Measurements from ENCODE around the gene PITX1. TPM values are rescaled to one million over a fixed set of nuclear protein-coding genes. Genes with fewer than 3 reads are reported as not detected.
"Not testable (repeated sequence)": the region's sequence is repeated elsewhere in the genome, so short reads cannot be mapped to it uniquely, and the experiment has no call there.

PITX1 gene
- total RNA-seq, 1 donor from 2014 or later = 141 TPM

- TF ChIP-seq POLR2A (IDR thresholded peaks at IDR 0.05) = no peak
- TF ChIP-seq CTCF (IDR thresholded peaks at IDR 0.05) = no peak
- TF ChIP-seq POLR2AphosphoS5 (IDR thresholded peaks at IDR 0.05; ENCODE audit: insufficient read depth in 1 of 2, low read depth in 1 of 2) = no peak
- intact Hi-C loops (cut with DNase I) = no loop called here
These were observed 26.2 kb downstream of the PITX1 start for GRCh38 chr5:135007749-135008363.

GRCh38 chr5:135007305-135007704 is 26.7 kb downstream of the PITX1 start:
- no peak for DNase-seq (ENCODE audit: extremely low spot score in 2 of 2)
- Histone ChIP-seq H3K27me3 (no peaks in the 10 kb centered on the region), H3K4me3 (no peak overlapping the region), H3K27ac (no peak overlapping the region), H3K4me1 (no peaks in the 10 kb centered on the region), H3K36me3 (no peaks in the 10 kb centered on the region), H3K9me3 (no peaks in the 10 kb centered on the region)
- no peak for TF ChIP-seq POLR2A (IDR thresholded peaks at IDR 0.05)
- TF ChIP-seq POLR2AphosphoS5 (IDR thresholded peaks at IDR 0.05; ENCODE audit: insufficient read depth in 1 of 2, low read depth in 1 of 2) = no peak
- no peak for TF ChIP-seq CTCF (IDR thresholded peaks at IDR 0.05)
- intact Hi-C loops (cut with DNase I) = no loop called here

More at GRCh38 chr5:135007749-135008363, 26.2 kb downstream of the PITX1 start:
- H3K9me3 ChIP-seq = no peaks in the 10 kb centered on the region
- H3K4me3 ChIP-seq = no peak overlapping the region
- H3K27ac ChIP-seq = no peak overlapping the region
- no peaks in the 10 kb centered on the region for H3K27me3 ChIP-seq
- H3K4me1 ChIP-seq = no peaks in the 10 kb centered on the region
- peak in 1 of 2 donors; percentile 77 for DNase-seq (ENCODE audit: extremely low spot score in 2 of 2)
- H3K36me3 ChIP-seq = no peaks in the 10 kb centered on the region

- TF ChIP-seq POLR2AphosphoS5 (IDR thresholded peaks at IDR 0.05; ENCODE audit: insufficient read depth in 1 of 2, low read depth in 1 of 2) (no peak), POLR2A (IDR thresholded peaks at IDR 0.05) (no peak), CTCF (IDR thresholded peaks at IDR 0.05) (no peak)
- no peaks in the 10 kb centered on the region for H3K36me3 ChIP-seq
- H3K4me1 ChIP-seq = no peaks in the 10 kb centered on the region
- H3K27me3 ChIP-seq = no peaks in the 10 kb centered on the region
- intact Hi-C loops (cut with DNase I) = no loop called here
- no peak overlapping the region for H3K4me3 ChIP-seq
- H3K9me3 ChIP-seq = no peaks in the 10 kb centered on the region
- H3K27ac ChIP-seq = no peak overlapping the region
- DNase-seq (ENCODE audit: extremely low spot score in 2 of 2) = no peak
These were observed 29.0 kb downstream of the PITX1 start for GRCh38 chr5:135005076-135005475.

GRCh38 chr5:135004376-135004775 is 29.7 kb downstream of the PITX1 start:
- DNase-seq (ENCODE audit: extremely low spot score in 2 of 2) = no peak
- Histone ChIP-seq H3K4me1 (no peaks in the 10 kb centered on the region), H3K9me3 (no peaks in the 10 kb centered on the region), H3K4me3 (no peak overlapping the region), H3K27me3 (no peaks in the 10 kb centered on the region), H3K36me3 (no peaks in the 10 kb centered on the region), H3K27ac (no peak overlapping the region)
- no peak for TF ChIP-seq POLR2A (IDR thresholded peaks at IDR 0.05)
- TF ChIP-seq CTCF (IDR thresholded peaks at IDR 0.05) = no peak
- no peak for TF ChIP-seq POLR2AphosphoS5 (IDR thresholded peaks at IDR 0.05; ENCODE audit: insufficient read depth in 1 of 2, low read depth in 1 of 2)
- intact Hi-C loops (cut with DNase I) = no loop called here

- H3K4me1 ChIP-seq; H3K27me3 ChIP-seq; DNase-seq (ENCODE audit: extremely low spot score in 2 of 2); H3K36me3 ChIP-seq; H3K27ac ChIP-seq; H3K4me3 ChIP-seq; H3K9me3 ChIP-seq; intact Hi-C loops (cut with DNase I): not testable (repeated sequence)
These were observed 36.0 kb downstream of the PITX1 start for GRCh38 chr5:134998068-134998467.
